ENCODE results near the gene ASAP3. TPM values are rescaled to one million over a fixed set of nuclear protein-coding genes. Genes with fewer than 3 reads are reported as not detected.

The ASAP3 gene
- total RNA-seq, 1 experiment from 2014 or later, result 17.9 TPM

- DNase-seq (ENCODE audit: low read depth, low spot score), result no peak
- Histone ChIP-seq H3K27ac (ENCODE audit: low read length) (no peak overlapping the region), H3K36me3 (ENCODE audit: control insufficient read depth, insufficient read depth, low read length) (no peaks in the 10 kb centered on the region), H3K9me3 (ENCODE audit: control insufficient read depth, insufficient read depth, low read depth, low read length) (no peaks in the 10 kb centered on the region), H3K4me1 (ENCODE audit: control insufficient read depth, insufficient read depth, low read length) (no peaks in the 10 kb centered on the region), H3K27me3 (ENCODE audit: control insufficient read depth, insufficient read depth, low read length) (no peaks in the 10 kb centered on the region), H3K4me3 (ENCODE audit: low read depth in 2 of 2, low read length in 2 of 2) (no peak overlapping the region)
- BruUV-seq (replicated peaks), result no TSS peak
- ChIA-PET POLR2A (no interaction called here), CTCF (interaction anchor here (0.6 kb wide), 1 partner anchor 232 kb away, joined by 5 read pairs; the partner anchor contains the start of gene HTR1D)
- in situ Hi-C loops (cut with HindIII; ENCODE audit: low pct_unique_long_range_greater_than_20kb, low sequenced_read_pairs), result no loop called here
- intact Hi-C loops (cut with micrococcal nuclease; ENCODE audit: unreplicated experiment), result no loop called here
- TF ChIP-seq REST (IDR thresholded peaks at IDR 0.05; ENCODE audit: insufficient read depth in 1 of 2, low read depth in 2 of 2, low read length in 1 of 2), result no peak
- no peak for TF ChIP-seq SIN3A (IDR thresholded peaks at IDR 0.05; ENCODE audit: borderline replicate concordance, insufficient read depth, low read depth, low read length)
- no peak for TF ChIP-seq POLR2AphosphoS5 (IDR thresholded peaks at IDR 0.05; ENCODE audit: low read depth, low read length)
- TF ChIP-seq TCF7L2 (IDR thresholded peaks at IDR 0.05; ENCODE audit: low read depth, low read length), result no peak
- no peak for TF ChIP-seq CTCF (IDR thresholded peaks at IDR 0.05)
- ATAC-seq, result no peak
These were observed 35.1 kb downstream of the ASAP3 start for GRCh38 chr1:23448846-23449245.

GRCh38 chr1:23446661-23447310, 37.2 kb downstream of the ASAP3 start:
- ATAC-seq, result no peak
- intact Hi-C loops (cut with micrococcal nuclease; ENCODE audit: unreplicated experiment) (no loop called here), in situ Hi-C loops (cut with HindIII; ENCODE audit: low pct_unique_long_range_greater_than_20kb, low sequenced_read_pairs) (no loop called here)
- no peaks in the 10 kb centered on the region for H3K36me3 ChIP-seq (ENCODE audit: control insufficient read depth, insufficient read depth, low read length)
- no peak for TF ChIP-seq REST (IDR thresholded peaks at IDR 0.05; ENCODE audit: insufficient read depth in 1 of 2, low read depth in 2 of 2, low read length in 1 of 2)
- no peak for TF ChIP-seq CTCF (IDR thresholded peaks at IDR 0.05)
- TF ChIP-seq SIN3A (IDR thresholded peaks at IDR 0.05; ENCODE audit: borderline replicate concordance, insufficient read depth, low read depth, low read length), result no peak
- TF ChIP-seq TCF7L2 (IDR thresholded peaks at IDR 0.05; ENCODE audit: low read depth, low read length), result no peak
- TF ChIP-seq POLR2AphosphoS5 (IDR thresholded peaks at IDR 0.05; ENCODE audit: low read depth, low read length), result no peak
- no peaks in the 10 kb centered on the region for H3K27me3 ChIP-seq (ENCODE audit: control insufficient read depth, insufficient read depth, low read length)
- POLR2A ChIA-PET, result interaction anchor here (0.7 kb wide), 1 partner anchor 52 kb away, joined by 8 read pairs; no protein-coding TSS in a partner anchor
- H3K9me3 ChIP-seq (ENCODE audit: control insufficient read depth, insufficient read depth, low read depth, low read length), result no peaks in the 10 kb centered on the region
- no peak for DNase-seq (ENCODE audit: low read depth, low spot score)
- H3K27ac ChIP-seq (ENCODE audit: low read length), result no peak overlapping the region
- no peaks in the 10 kb centered on the region for H3K4me1 ChIP-seq (ENCODE audit: control insufficient read depth, insufficient read depth, low read length)
- CTCF ChIA-PET, result no interaction called here
- no TSS peak for BruUV-seq (replicated peaks)
- no peak overlapping the region for H3K4me3 ChIP-seq (ENCODE audit: low read depth in 2 of 2, low read length in 2 of 2)

All from Panc1 (cell line).